GM18858 (cell line): ENCODE measurements around the gene MDM1.

Experiments
- ATAC-seq: cut with Tn5 transposase; IDR thresholded peaks from one replicate; pipeline ENCODE4 v1.9.1; 2021; ENCODE audit not compliant: unreplicated experiment

The MDM1 gene

GRCh38 chr12:68356060-68356695, 24.0 kb upstream of the MDM1 start:
- ATAC-seq, result no peak

DNA sequence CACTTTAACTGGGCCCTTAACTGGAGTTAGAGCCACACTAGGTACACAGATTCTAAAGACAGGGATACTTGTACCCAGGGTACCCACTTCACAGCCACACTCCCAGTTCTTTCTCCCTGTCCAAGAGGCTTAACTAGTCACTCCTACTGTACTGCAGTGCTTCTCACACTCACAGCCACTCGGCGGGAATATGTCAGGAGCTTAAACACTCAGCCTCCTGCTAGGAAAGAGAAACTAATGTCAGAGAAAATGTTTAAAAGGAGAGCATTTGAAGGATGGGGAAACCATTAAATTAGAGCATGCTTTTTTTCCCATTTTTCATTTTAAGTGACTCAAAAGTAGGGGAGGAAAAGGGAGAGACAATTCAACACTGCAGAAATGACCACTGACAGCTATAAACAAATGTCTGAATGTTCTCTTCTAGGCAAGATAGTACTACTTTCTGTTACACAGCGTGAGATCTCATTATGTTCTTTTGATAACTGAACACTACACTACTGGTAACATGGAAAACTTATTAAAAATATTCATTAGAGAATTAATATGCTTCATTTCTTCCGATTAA, 22.9 kb upstream of the MDM1 start:
- ATAC-seq, result no peak

GRCh38 chr12:68352067-68352466, 19.9 kb upstream of the MDM1 start:
- no peak for ATAC-seq

- ATAC-seq, result no peak
Measured at GRCh38 chr12:68350753-68351152, 18.6 kb upstream of the MDM1 start.

DNA sequence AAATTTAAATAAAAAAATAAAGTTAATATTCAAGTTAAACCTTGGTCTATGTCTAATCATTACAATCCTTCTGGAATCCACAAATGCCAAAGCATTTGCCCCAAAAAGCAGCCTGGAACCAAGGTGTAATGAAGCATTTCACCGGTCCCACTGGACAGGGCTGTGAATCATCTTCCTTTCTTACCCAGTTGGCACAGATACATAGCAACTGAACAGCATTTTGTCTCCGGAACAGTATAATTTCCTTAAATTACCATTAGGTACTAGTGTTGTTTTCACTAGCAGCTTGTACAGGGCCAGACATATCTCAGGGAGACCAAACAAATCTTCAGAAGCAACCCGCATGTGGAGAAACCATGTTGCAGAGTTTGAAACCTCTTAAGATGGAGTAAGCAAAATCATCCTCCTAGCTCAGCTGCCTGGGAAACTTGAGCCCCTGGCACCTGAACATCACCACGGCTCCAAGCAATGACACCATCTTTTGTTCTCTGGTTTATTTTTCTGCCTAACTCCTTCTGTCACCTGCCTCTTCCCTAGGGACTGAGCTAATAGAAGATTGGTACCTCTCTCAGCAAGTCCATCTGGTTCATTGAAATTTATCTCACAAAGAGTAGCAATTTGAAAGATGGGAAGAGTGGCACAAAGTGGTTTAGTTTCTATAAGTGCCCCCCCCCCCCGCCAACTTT, 17.9 kb upstream of the MDM1 start:
- no peak for ATAC-seq

DNA sequence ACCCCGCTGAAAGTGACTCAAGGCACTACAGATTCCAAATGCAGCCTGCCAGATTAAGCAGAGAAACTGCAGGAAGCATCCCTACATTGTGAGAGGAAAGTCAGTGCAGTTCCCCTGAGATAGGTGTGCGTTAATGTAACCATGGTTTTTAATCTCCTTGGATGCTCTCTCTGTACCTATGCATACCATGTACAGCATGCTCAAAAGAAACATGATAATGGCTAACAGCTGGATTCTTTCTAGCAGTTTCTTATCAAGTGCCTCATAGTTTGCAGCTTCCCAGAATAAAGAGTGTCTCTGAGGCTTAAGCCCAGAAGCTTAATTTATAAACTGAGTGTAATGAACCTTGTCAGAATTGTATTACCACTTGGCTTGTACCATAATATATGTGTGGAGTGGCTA, 17.1 kb upstream of the MDM1 start:
- ATAC-seq, result no peak

- ATAC-seq, result no peak
Measured at GRCh38 chr12:68348419-68348818, 16.3 kb upstream of the MDM1 start.

- ATAC-seq, result no peak
Measured at GRCh38 chr12:68345763-68346162, 13.6 kb upstream of the MDM1 start.

DNA sequence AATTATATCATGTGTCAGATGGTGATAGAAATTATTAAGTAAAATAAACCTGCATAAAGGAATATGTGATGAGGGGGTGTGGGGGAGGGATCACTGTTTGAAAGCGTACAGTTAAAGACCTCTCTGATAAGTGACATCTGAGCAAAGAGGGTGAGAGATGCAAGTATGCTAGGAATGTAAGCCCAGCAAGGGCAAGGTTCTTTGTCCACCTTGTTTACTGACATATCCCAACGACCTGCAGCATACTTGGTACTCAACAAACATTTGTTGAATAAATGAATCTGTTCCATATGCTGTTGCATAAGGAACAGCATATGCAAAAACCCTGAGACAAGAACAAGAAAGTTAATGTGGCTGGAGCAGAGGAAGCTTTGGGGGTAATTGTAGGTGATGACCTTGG, 12.0 kb upstream of the MDM1 start:
- ATAC-seq, result no peak

- no peak for ATAC-seq
Measured at GRCh38 chr12:68342966-68343365, 10.8 kb upstream of the MDM1 start.

DNA sequence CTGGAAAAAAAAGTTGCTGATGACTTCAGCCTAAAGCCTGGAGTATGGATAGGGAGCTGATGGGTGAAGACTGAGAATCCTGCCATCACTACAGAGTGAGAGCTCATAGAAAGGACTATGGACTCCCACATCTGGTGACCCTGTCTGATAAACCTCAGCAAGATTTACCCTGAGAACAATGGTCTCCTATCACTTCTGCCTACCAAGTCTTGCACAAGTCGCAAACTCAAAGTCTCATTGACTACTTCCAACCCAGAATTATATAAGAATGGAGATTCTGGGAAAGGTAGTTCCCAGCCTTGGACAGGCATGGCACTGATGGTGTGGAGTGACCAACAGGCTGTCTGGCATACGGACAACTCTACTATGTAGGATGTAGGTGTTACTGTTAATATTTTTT, 9.7 kb upstream of the MDM1 start:
- ATAC-seq, result no peak

DNA sequence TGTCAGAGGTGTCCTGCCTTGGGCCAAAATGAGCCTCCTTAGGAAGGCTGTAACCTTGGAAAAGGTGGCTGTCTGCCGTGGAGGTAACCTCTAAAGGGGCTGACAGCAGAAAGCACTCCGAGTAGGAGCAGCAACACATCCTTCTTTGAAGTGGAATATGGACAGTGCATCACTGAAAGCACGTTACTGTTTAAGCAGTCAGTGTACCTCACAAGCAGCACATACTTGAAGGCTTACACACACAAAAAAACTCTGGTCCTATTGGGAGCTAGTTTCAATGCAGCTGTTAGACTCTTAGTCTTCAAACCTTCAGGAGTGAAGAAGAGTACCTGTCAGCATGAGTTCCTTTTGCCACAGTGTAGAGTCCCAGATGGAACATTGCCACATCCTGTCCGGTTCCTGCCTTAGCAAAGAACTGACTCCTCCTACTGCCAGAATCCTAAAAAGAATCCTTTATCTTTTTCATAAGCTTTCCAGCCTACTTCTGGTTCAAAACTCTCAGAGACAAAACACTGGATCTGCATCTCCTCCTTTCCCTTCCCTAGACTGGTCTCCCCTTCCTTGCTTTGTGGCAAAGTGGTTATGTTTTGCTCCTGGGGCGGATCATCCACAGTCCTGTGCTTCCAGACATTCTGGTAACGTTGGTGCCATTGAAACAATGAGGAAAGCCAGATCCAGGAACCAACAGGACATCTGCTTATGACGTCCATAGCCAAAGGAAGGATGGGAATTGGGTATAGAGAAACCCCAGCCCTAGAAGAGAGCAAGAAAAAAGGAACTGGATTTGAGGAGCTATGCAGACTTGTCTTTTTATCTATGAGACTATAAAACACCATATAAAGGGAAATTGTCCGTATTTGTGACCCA, 8.5 kb upstream of the MDM1 start:
- ATAC-seq, result no peak

- no peak for ATAC-seq
Measured at GRCh38 chr12:68336889-68337303, 4.7 kb upstream of the MDM1 start.

GRCh38 chr12:68335462-68335861, 3.3 kb upstream of the MDM1 start:
- ATAC-seq, result no peak

GRCh38 chr12:68334132-68334531, 2.0 kb upstream of the MDM1 start:
- no peak for ATAC-seq

- ATAC-seq, result no peak
Measured at GRCh38 chr12:68332728-68333630, 817 bp upstream of the MDM1 start.

GRCh38 chr12:68331500-68331868, 678 bp downstream of the MDM1 start:
- ATAC-seq, result no peak

DNA sequence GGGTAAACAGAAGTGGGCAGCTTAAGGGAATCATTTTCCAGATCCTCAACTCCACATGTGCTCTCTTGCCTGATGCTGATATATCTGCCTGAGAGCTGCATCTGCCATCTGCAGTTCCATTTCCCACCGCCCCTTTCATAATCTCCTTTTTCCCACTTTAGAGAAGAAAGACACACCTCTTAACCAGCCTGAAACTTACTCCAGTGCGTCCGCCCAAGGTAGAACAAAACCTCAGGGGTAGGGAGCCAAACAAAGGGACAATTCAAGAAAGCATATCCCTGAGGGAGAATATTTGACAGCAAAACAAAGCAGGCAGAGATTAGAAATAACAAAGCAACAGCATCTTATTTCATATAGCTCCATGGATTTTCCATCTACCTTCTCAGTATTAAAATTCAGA, 4.3 kb downstream of the MDM1 start:
- no peak for ATAC-seq

DNA sequence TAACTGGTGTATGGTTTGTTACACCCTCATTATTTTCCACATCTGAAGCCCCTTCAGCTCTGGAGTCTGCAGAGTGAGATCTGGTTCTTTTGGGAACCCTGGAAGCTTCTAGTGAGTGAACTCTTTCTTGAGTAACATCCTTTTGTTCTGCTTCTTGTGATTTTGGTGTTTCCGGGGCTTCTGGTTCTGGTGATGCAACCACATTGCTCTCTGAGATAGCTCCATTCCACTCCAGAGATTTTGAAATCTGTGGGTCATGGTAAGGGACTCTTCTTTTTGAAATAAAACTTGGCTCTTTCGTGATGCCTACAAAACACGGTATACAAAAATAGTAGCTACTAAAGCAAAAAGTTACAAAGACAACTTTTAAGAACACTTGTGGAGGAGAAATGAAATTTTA, 5.4 kb downstream of the MDM1 start:
- no peak for ATAC-seq

DNA sequence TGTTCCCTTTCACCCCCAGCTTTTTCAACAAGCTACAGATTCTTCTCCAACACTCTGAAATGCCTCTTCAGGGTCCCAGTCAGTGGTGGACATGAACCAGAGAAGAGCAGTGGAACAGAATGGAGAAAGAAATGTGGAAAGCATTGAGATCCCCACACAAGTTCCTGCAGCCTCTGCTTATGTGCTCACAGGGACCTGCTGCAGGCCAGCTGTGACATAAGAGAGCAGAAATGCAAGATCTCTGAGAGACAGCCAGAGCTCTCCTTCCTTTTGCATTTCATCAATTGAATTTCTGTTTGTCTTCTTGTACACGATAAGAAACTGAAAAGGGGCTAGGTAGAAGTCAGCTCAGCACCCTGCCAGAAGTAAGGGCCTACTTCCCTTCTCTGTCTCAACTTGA, 6.2 kb downstream of the MDM1 start:
- ATAC-seq, result no peak

DNA sequence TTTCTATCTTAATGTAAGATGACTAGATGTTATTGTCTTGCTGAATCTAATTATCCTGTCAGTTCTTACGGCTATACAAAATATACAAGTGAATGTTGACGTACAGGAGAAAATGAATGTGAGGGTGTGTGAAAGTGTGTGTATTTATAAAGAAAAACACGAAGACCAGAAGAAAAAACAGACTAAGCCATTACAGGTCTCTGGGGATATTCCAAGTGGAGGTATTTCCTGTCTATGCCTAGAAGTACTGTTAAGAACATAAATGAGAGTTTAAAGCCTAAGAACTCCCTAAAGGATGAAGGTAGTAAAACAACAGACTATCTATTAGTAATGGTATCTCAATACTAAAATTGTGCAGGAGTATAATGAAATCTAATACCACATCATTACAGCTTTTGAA, 7.6 kb downstream of the MDM1 start:
- ATAC-seq, result no peak
